GM23338 (cell line): ENCODE results near the gene CCDC178. TPM values are rescaled to one million over a fixed set of nuclear protein-coding genes. Genes with fewer than 3 reads are reported as not detected.
"Not testable (repeated sequence)": the region's sequence is repeated elsewhere in the genome, so short reads cannot be mapped to it uniquely, and the experiment has no call there.

Experiments
- ATAC-seq: fragments of 200-7000 bp; cut with Tn5 transposase; 3 replicates; pipeline ENCODE4 v1.9.1; 2020
- DNase-seq: peaks from one replicate; pipeline ENCODE4 v3.0.0-alpha.2; 2015; ENCODE audit warnings: low spot score
- H2AFZ ChIP-seq: fragments of 200-600 bp; sonication (generic); 2 replicates; pipeline ENCODE4 v1.8.0; 2016; ENCODE audit warnings: antibody characterized with exemption, mild to moderate bottlenecking, moderate library complexity
- H3F3A ChIP-seq: fragments of 200-600 bp; sonication (generic); replicated peaks from 2 replicates; pipeline ENCODE4 v1.8.0; 2017; ENCODE audit warnings: antibody characterized with exemption, mixed run types, low read depth
- H3K27ac ChIP-seq: fragments of 200-600 bp; sonication (generic); 2 replicates; pipeline ENCODE4 v1.6.1; 2016; ENCODE audit warnings: low read depth
- H3K27me3 ChIP-seq: fragments of 200-600 bp; sonication (generic); 2 replicates; pipeline ENCODE4 v1.8.0; 2016; ENCODE audit warnings: mild to moderate bottlenecking, mixed run types, moderate library complexity; ENCODE audit not compliant: insufficient read depth
- H3K36me3 ChIP-seq: fragments of 200-600 bp; sonication (generic); 2 replicates; pipeline ENCODE4 v1.8.0; 2016; ENCODE audit warnings: mild to moderate bottlenecking; ENCODE audit not compliant: insufficient read depth
- H3K4me1 ChIP-seq: fragments of 200-600 bp; sonication (generic); 2 replicates; pipeline ENCODE4 v1.8.0; 2016; ENCODE audit warnings: mild to moderate bottlenecking, moderate library complexity; ENCODE audit not compliant: insufficient read depth
- H3K4me2 ChIP-seq: fragments of 200-600 bp; sonication (generic); 2 replicates; pipeline ENCODE4 v1.7.1; 2017; ENCODE audit warnings: mixed run types
- H3K4me3 ChIP-seq: fragments of 200-600 bp; sonication (generic); 2 replicates; pipeline ENCODE4 v1.6.1; 2016; ENCODE audit warnings: mixed run types
- H3K79me2 ChIP-seq: fragments of 200-600 bp; sonication (generic); replicated peaks from 2 replicates; pipeline ENCODE4 v1.8.0; 2017; ENCODE audit warnings: mild to moderate bottlenecking; ENCODE audit not compliant: insufficient read depth
- H3K9me2 ChIP-seq: fragments of 200-600 bp; sonication (generic); 2 replicates; pipeline ENCODE4 v1.8.0; 2017; ENCODE audit not compliant: insufficient read depth
- H4K20me1 ChIP-seq: fragments of 200-600 bp; sonication (generic); replicated peaks from 2 replicates; pipeline ENCODE4 v1.8.0; 2017; ENCODE audit warnings: mild to moderate bottlenecking; ENCODE audit not compliant: insufficient read depth
- H3K27ac Mint-ChIP-seq: 2 replicates; pipeline ENCODE4 v1.8.0; 2020; ENCODE audit warnings: inconsistent platforms, mild to moderate bottlenecking, moderate library complexity, mixed read lengths
- H3K27me3 Mint-ChIP-seq: 3 replicates; pipeline ENCODE4 v1.8.0; 2022; ENCODE audit warnings: low read depth, mild to moderate bottlenecking, moderate library complexity, mixed read lengths, inconsistent platforms; ENCODE audit not compliant: insufficient read depth, poor library complexity
- H3K36me3 Mint-ChIP-seq: 3 replicates; pipeline ENCODE4 v1.8.0; 2021; ENCODE audit warnings: low read depth, mild to moderate bottlenecking, inconsistent platforms, moderate library complexity, mixed read lengths
- H3K4me1 Mint-ChIP-seq: 3 replicates; pipeline ENCODE4 v1.8.0; 2020; ENCODE audit warnings: mild to moderate bottlenecking, inconsistent platforms, mixed read lengths
- H3K4me3 Mint-ChIP-seq: 3 replicates; pipeline ENCODE4 v1.8.0; 2021; ENCODE audit warnings: moderate library complexity, mild to moderate bottlenecking, inconsistent platforms, mixed read lengths
- H3K9me3 Mint-ChIP-seq: 3 replicates; pipeline ENCODE4 v1.8.0; 2020; ENCODE audit warnings: moderate library complexity, mild to moderate bottlenecking, inconsistent platforms, mixed read lengths
- CREB1 ChIP-seq: fragments of 250-450 bp; sonication (Bioruptor Pico); IDR thresholded peaks from 2 replicates; pipeline ENCODE4 v1.5.0; 2020; ENCODE audit warnings: low read depth, mild to moderate bottlenecking, moderate library complexity
- EZH2 ChIP-seq: fragments of 200-600 bp; sonication (generic); IDR thresholded peaks from one replicate; pipeline ENCODE4 v1.8.0; 2017; ENCODE audit warnings: antibody characterized with exemption, mild to moderate bottlenecking, low read depth; ENCODE audit not compliant: unreplicated experiment
- EZH2phosphoT487 ChIP-seq: fragments of 200-600 bp; sonication (generic); IDR thresholded peaks from one replicate; pipeline ENCODE4 v1.8.1; 2018; ENCODE audit warnings: antibody characterized with exemption; ENCODE audit not compliant: unreplicated experiment
- JUNB ChIP-seq: IDR thresholded peaks from one replicate; pipeline ENCODE4 v1.6.1; 2016; ENCODE audit warnings: antibody characterized with exemption; ENCODE audit not compliant: unreplicated experiment
- NANOG ChIP-seq: IDR thresholded peaks from 2 replicates; pipeline ENCODE4 v1.6.1; 2016; ENCODE audit warnings: antibody characterized with exemption, borderline replicate concordance
- ZNF114 ChIP-seq: fragments of 250-450 bp; sonication (Bioruptor Pico); IDR thresholded peaks from 2 replicates; pipeline ENCODE4 v1.5.0; 2020; ENCODE audit warnings: mild to moderate bottlenecking, moderate library complexity
- polyA plus RNA-seq: library from polyadenylated mRNA; unstranded; fragments of >200 nt; fragmentation: Nextera tagmentation; extraction: Ambion mirVana; gene quantifications from 2 replicates; pipeline ENCODE4 v1.2.1, GENCODE V29; 2016
- total RNA-seq: library from RNA; depleted of rRNA; stranded (reverse); fragments of >200 nt; shearing (Covaris generic); gene quantifications from 2 replicates; pipeline ENCODE4 v1.2.3, GENCODE V29; 2014
- TF ChIP-seq, protein P1 (sequence below): IDR thresholded peaks from one replicate; pipeline ENCODE4 v1.6.1; 2018; ENCODE audit warnings: antibody characterized with exemption; ENCODE audit not compliant: unreplicated experiment
- TF ChIP-seq, protein P2 (sequence below), 2 experiments: fragments of 200-600 bp in 1 of 2; sonication (generic) in 1 of 2; conservative IDR thresholded peaks; 2 replicates each; pipeline versions ENCODE4 v1.5.1 to v1.6.1; 2016 to 2017; ENCODE audit warnings: antibody characterized with exemption in 2 of 2, low read depth in 2 of 2, mild to moderate bottlenecking in 2 of 2, moderate library complexity in 1 of 2

CCDC178 gene
- total and polyA plus RNA-seq, 2 experiments from 2014 or later = 0.17 to 0.24 TPM

DNA sequence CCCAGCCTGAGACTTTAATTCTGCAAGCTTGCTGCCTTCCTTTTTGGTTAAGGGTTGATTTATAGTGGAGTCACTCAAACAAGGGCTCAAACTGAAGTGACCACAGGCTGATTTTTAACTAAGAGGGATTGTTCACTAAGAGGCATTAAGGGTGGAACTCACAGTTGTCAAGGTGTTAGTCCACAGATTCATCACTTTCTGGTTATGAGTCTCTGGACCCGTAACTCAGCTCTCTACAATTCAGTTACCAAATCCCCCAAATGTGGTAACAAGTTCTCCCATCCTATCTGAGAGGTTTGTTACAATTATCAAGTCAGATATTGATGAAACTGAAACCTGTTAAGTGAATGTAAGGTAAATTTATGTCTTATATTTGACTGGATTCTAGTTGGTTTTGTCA lies 481.8 kb downstream of the CCDC178 start:
- H3K27ac ChIP-seq = no peak overlapping the region
- TF ChIP-seq EZH2 (no peak), EZH2phosphoT487 (no peak), ZNF114 (no peak), CREB1 (CRISPR knock-in tag) (no peak), NANOG (no peak), JUNB (no peak)
- TF ChIP-seq, protein P1, sequence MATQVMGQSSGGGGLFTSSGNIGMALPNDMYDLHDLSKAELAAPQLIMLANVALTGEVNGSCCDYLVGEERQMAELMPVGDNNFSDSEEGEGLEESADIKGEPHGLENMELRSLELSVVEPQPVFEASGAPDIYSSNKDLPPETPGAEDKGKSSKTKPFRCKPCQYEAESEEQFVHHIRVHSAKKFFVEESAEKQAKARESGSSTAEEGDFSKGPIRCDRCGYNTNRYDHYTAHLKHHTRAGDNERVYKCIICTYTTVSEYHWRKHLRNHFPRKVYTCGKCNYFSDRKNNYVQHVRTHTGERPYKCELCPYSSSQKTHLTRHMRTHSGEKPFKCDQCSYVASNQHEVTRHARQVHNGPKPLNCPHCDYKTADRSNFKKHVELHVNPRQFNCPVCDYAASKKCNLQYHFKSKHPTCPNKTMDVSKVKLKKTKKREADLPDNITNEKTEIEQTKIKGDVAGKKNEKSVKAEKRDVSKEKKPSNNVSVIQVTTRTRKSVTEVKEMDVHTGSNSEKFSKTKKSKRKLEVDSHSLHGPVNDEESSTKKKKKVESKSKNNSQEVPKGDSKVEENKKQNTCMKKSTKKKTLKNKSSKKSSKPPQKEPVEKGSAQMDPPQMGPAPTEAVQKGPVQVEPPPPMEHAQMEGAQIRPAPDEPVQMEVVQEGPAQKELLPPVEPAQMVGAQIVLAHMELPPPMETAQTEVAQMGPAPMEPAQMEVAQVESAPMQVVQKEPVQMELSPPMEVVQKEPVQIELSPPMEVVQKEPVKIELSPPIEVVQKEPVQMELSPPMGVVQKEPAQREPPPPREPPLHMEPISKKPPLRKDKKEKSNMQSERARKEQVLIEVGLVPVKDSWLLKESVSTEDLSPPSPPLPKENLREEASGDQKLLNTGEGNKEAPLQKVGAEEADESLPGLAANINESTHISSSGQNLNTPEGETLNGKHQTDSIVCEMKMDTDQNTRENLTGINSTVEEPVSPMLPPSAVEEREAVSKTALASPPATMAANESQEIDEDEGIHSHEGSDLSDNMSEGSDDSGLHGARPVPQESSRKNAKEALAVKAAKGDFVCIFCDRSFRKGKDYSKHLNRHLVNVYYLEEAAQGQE = no peak
- no peak overlapping the region for H2AFZ ChIP-seq
- no peaks in the 10 kb centered on the region for H3K36me3 Mint-ChIP-seq
- H3K9me3 Mint-ChIP-seq = no peaks in the 10 kb centered on the region
- no peak overlapping the region for H3K4me3 ChIP-seq
- no peaks in the 10 kb centered on the region for H3K36me3 ChIP-seq
- H3K27me3 Mint-ChIP-seq = no peaks in the 10 kb centered on the region
- no peak for ATAC-seq
- peaks cover 6% of the 10 kb centered on the region; the same call in 2 of the 3 replicates for H3K4me1 Mint-ChIP-seq
- no peak overlapping the region for H3K27ac Mint-ChIP-seq
- no peaks in the 10 kb centered on the region for H3K9me2 ChIP-seq
- no peak overlapping the region for H3K4me3 Mint-ChIP-seq
- H4K20me1 ChIP-seq = no peaks in the 10 kb centered on the region
- no peaks in the 10 kb centered on the region for H3K27me3 ChIP-seq
- DNase-seq = no peak
- no peak overlapping the region for H3K4me2 ChIP-seq
- no peaks in the 10 kb centered on the region for H3K79me2 ChIP-seq
- H3K4me1 ChIP-seq = no peaks in the 10 kb centered on the region
- H3F3A ChIP-seq = no peaks in the 10 kb centered on the region

DNA sequence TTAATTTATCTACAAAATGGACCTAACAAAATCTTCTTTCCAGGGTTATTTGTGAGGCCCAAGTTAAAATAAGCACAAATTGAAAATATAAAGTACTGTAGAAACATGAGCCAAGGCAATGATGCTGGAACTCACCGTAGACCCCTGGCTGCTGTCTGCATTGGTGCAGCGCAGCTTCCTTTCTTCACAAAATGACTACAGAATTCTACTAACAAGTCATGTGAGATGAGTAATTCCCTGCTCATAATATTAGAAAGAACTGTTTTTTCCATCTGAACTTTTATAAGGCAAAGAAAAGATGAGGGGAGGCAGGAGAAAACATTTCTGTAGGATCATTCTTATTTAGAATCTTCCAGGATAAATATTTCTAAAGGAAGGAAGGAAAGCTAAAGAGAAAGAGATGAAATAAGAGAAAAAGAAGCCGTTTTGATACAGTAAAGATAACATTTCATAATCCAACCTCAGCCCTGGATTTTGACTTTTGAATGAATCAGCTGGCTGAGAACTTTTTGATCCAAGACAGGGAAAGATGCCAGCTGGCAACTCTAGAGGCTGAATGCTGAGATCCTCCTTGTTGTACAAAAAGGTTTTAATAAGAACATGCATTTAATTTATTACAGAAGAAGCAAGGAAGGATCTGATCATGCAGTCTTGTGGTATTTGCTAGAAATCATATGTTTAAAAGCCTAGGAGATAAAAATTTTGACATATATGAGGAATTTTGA lies 483.8 kb downstream of the CCDC178 start:
- ATAC-seq = peak; percentile 54; the same call in 2 of the 3 replicates

DNA sequence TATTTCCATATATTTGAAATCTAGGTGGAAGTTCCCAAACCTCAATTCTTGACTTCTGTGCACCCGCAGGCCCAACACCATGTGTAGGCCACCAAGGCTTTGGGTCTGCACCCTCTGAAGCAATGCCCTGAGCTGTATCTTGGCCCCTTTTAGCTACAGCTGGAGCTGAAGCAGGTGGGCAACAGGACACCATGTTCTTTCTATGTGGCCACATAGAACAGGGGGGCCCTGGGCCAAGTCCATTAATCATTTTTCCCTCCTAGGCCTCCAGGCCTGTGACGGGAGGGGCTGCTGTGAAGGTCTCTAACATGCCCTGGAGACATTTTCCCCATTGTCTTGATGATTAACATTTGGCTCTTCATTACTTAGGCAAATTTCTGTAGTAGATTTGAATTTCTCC lies 488.2 kb downstream of the CCDC178 start:
- not testable (repeated sequence) for H3K27ac ChIP-seq, ATAC-seq, H3K9me2 ChIP-seq, H4K20me1 ChIP-seq, H3K79me2 ChIP-seq, H3K27me3 Mint-ChIP-seq, H3K4me3 ChIP-seq, H3K4me2 ChIP-seq, H3F3A ChIP-seq, H3K27ac Mint-ChIP-seq, H2AFZ ChIP-seq, DNase-seq, H3K27me3 ChIP-seq, H3K4me1 Mint-ChIP-seq, H3K36me3 ChIP-seq, H3K4me3 Mint-ChIP-seq, H3K4me1 ChIP-seq
- Mint-ChIP-seq H3K36me3 (peaks cover 20% of the 10 kb centered on the region), H3K9me3 (peaks cover 23% of the 10 kb centered on the region)

More for the DNA sequence above, 483.8 kb downstream of the CCDC178 start:
- Mint-ChIP-seq H3K36me3 (peaks cover 14% of the 10 kb centered on the region), H3K4me1 (peaks cover 6% of the 10 kb centered on the region; the same call in 2 of the 3 replicates), H3K27ac (no peak overlapping the region), H3K9me3 (peaks cover 17% of the 10 kb centered on the region), H3K27me3 (no peaks in the 10 kb centered on the region), H3K4me3 (no peak overlapping the region)
- H4K20me1 ChIP-seq = no peaks in the 10 kb centered on the region
- no peaks in the 10 kb centered on the region for H3K4me1 ChIP-seq
- no peak overlapping the region for H2AFZ ChIP-seq
- no peaks in the 10 kb centered on the region for H3K9me2 ChIP-seq
- no peaks in the 10 kb centered on the region for H3K27me3 ChIP-seq
- H3K27ac ChIP-seq = no peak overlapping the region
- no peak overlapping the region for H3K4me3 ChIP-seq
- no peaks in the 10 kb centered on the region; the same call in 1 of the 2 replicates for H3K36me3 ChIP-seq
- TF ChIP-seq, protein P2, sequence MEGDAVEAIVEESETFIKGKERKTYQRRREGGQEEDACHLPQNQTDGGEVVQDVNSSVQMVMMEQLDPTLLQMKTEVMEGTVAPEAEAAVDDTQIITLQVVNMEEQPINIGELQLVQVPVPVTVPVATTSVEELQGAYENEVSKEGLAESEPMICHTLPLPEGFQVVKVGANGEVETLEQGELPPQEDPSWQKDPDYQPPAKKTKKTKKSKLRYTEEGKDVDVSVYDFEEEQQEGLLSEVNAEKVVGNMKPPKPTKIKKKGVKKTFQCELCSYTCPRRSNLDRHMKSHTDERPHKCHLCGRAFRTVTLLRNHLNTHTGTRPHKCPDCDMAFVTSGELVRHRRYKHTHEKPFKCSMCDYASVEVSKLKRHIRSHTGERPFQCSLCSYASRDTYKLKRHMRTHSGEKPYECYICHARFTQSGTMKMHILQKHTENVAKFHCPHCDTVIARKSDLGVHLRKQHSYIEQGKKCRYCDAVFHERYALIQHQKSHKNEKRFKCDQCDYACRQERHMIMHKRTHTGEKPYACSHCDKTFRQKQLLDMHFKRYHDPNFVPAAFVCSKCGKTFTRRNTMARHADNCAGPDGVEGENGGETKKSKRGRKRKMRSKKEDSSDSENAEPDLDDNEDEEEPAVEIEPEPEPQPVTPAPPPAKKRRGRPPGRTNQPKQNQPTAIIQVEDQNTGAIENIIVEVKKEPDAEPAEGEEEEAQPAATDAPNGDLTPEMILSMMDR (conservative IDR thresholded peaks at IDR 0.05; ENCODE audit: low read depth in 2 of 2) = peak; percentile 53 to 64
- TF ChIP-seq NANOG = no peak
- no peaks in the 10 kb centered on the region for H3K79me2 ChIP-seq
- no peaks in the 10 kb centered on the region for H3F3A ChIP-seq
- no peak overlapping the region for H3K4me2 ChIP-seq
- DNase-seq = peak; percentile 45
